ENCODE results near the gene SV2C.

Gene SV2C

DNA sequence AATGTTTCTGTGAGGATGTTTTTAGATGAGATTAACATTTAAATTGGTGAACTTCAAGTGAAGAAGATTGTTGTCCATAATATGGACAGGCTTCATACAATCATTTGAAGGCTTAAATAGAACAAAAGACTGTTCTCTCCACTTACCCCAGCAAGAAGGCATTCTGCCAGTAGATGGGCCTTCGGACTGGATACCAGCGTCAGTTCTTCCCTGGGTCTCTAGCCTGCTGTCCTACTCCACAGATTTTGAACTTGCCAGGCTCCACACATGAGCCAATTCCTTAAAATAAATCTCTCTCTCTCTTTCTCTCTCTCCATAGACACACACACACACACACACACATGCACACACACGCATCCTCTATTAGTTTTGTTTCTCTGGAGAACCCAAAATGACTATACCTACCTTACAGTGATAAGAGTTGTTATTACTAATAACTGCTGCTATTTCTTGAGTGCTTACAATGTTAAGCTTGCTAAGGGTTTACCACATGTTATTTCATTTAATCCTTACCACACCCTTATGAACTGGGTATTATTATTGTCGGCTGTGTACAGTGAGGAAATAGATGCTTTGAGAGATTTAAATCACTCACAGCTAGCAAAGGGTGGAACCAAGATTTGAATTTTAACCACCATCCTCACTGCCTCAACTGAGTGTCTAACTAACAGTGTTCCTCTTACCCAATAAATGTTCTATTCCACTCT is 300.1 kb downstream of the SV2C start:
- no peak overlapping the region for H3K4me3 Mint-ChIP-seq
- H3K4me1 Mint-ChIP-seq: no peaks in the 10 kb centered on the region
- no peaks in the 10 kb centered on the region for H3K36me3 Mint-ChIP-seq
- H3K27me3 Mint-ChIP-seq: no peaks in the 10 kb centered on the region
- ATAC-seq: no peak
- H3K9me3 Mint-ChIP-seq: no peaks in the 10 kb centered on the region
- H3K27ac Mint-ChIP-seq: no peak overlapping the region

DNA sequence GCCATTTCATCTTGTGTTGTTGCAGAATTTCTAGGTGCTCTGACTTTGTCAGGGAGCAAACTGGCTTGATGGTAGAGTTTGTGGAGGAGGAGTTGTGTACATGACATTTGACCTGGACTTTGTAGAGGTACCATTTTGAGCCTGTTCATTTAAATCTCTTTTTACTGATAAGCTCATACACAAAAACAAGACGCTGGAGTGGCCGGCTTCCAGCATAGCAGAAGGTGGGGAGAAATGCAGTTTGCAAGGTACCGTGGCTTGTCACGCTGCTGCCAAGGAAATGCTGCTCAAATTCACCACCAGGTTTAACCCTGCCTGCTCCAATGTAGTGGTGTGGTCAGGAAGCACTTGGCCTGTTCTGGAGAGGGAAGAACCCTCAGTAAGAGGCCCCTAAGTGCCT is 301.0 kb downstream of the SV2C start:
- Mint-ChIP-seq H3K4me3 (no peak overlapping the region), H3K36me3 (no peaks in the 10 kb centered on the region), H3K27me3 (no peaks in the 10 kb centered on the region), H3K9me3 (no peaks in the 10 kb centered on the region), H3K27ac (no peak overlapping the region), H3K4me1 (no peaks in the 10 kb centered on the region)
- ATAC-seq: no peak

DNA sequence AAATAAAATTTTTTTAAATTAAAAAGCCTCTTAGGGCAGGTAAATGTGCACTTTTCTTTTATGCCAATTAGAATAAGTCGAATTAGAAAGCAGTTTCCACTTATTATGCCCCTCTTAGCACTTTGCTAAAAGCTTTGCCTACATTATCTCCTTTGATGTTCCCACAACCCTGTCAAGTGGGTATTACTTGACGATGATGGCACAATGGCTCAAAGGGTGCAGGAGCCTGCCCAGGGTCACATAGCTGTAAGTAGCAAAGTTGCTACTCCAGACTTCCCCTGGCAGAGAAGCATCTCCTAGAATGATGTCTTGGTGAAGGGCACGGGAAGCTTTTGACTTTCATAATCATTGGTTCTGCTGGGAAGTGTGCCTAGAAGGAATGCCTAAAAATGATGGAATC is 301.5 kb downstream of the SV2C start:
- no peaks in the 10 kb centered on the region for H3K27me3 Mint-ChIP-seq
- H3K4me1 Mint-ChIP-seq: no peaks in the 10 kb centered on the region
- no peak for ATAC-seq
- H3K9me3 Mint-ChIP-seq: no peaks in the 10 kb centered on the region
- no peak overlapping the region for H3K4me3 Mint-ChIP-seq
- no peak overlapping the region for H3K27ac Mint-ChIP-seq
- H3K36me3 Mint-ChIP-seq: no peaks in the 10 kb centered on the region

DNA sequence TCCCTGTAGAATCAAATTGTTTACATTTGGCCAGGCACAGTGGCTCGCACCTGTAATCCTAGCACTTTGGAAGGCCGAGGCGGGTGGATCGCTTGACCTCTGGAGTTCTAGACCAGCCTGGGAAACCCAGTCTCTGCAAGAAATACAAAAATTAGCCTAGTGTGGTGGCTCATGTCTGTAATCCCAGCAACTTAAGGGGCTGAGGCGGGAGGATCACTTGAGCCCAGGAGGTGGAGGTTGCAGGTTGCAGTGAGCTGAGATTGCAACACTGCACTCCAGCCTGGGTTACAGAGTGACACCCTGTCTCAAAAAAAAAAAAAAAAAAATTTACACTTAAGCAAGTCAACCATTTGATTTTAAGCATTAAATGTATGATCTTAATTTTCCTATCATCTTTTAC is 302.4 kb downstream of the SV2C start:
- Mint-ChIP-seq H3K4me3 (no peak overlapping the region), H3K36me3 (no peaks in the 10 kb centered on the region), H3K9me3 (no peaks in the 10 kb centered on the region), H3K4me1 (no peaks in the 10 kb centered on the region), H3K27ac (no peak overlapping the region), H3K27me3 (no peaks in the 10 kb centered on the region)
- ATAC-seq: no peak

DNA sequence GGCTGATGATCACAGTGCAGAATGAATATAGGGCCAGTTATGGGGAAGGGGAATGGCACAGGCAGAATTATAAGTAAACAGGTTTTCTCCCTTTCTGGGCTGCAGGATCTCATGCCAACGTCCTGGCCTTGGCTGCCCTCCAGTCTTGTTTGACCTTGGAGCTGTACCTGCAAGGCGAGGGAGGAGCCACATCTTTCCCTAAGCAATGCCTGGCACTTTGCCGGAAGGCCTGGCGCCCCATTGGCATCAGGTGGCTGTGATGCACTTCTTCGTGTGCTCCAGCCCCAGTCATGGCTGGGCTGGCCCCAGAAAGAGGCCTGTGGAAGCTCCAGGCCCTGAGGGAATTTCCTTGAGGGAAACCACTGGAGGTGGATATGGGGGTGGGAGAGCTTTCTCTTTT is 303.2 kb downstream of the SV2C start:
- no peaks in the 10 kb centered on the region for H3K36me3 Mint-ChIP-seq
- ATAC-seq: no peak
- no peaks in the 10 kb centered on the region for H3K4me1 Mint-ChIP-seq
- H3K9me3 Mint-ChIP-seq: no peaks in the 10 kb centered on the region
- H3K27ac Mint-ChIP-seq: no peak overlapping the region
- no peak overlapping the region for H3K4me3 Mint-ChIP-seq
- no peaks in the 10 kb centered on the region for H3K27me3 Mint-ChIP-seq

DNA sequence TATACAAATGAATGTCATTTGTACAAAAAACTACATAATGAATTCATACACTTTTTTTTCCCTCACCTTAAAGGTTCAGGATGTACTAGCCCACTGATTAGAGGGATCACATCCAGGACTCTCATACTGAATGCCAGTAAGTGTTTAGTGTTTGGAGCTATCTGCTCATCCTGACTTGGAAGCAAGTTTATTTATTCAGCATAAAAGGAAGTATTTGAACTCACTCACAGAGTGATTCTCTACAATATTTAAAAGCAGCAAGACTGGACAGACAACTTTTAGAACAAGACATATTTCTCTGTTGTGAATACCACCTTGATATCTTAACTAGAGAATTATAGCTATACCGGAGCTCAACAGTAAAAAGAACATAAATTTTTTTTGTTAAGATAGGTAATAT is 305.1 kb downstream of the SV2C start:
- Mint-ChIP-seq H3K9me3 (no peaks in the 10 kb centered on the region), H3K27me3 (no peaks in the 10 kb centered on the region), H3K36me3 (no peaks in the 10 kb centered on the region), H3K27ac (no peak overlapping the region), H3K4me3 (no peak overlapping the region), H3K4me1 (no peaks in the 10 kb centered on the region)
- no peak for ATAC-seq

DNA sequence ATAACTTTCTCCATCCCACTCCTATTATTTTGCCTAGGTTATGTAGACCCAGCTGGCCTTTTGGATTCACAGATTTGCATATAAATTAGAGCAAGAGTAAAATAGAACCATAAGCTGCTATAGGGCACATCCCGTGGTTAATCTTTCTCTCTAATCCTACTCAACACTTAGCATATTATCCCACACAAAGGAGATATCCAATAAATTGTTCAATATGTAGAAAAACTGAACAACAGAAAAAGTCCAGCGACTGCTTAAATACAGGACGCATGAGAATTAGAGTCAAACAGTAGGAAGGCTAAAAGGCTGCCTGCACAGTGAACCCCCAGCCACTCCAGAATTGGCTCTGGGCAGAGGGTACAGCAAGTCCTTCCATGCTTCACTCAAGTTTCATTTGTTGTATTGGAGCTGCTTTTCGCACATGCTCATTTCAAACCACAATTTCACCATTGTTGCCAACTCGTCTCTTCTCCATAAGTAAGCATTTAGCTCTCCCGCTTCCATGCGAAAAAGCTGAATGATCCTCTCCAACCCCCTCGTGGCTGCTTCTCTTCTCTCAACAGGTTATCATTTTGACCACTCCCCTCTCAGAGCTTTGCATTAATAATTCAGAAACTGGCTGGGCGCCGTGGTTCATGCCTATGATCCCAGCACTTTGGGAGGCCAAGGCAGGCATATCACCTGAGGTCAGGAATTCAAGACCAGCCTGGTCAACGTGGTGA is 305.8 kb downstream of the SV2C start:
- Mint-ChIP-seq H3K27me3 (peaks cover under 1% of the 10 kb centered on the region), H3K27ac (no peak overlapping the region), H3K4me3 (no peak overlapping the region), H3K9me3 (no peaks in the 10 kb centered on the region), H3K4me1 (no peaks in the 10 kb centered on the region), H3K36me3 (no peaks in the 10 kb centered on the region)
- no peak for ATAC-seq

DNA sequence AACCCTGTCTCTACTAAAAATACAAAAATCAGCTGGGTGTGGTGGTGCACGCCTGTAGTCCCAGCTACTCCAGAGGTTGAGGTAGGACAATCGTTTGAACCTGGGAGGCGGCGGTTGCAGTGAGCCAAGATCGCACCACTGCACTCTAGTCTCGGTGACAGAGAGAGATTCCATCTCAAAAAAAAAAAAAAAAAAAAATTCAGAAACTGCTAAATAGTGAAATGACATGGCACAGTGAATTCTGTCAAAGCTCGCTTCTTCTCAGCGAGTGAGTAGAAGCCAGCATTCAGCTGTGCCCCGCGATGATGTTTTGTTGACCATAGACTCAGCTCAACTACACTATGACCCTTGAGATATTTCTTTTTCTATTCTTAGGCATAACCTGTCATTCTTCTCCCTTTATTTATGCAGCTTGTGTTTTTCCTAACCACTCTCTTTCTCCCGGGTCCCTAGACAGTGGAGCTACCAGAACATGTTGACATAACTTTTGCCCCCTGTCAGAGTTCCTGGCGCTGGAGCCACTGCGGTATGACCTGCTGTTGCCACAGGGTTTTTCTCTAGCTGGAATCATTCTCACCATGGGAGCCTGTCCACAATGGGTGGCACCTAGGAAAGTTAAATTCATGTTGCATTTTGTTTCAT is 306.5 kb downstream of the SV2C start:
- H3K4me1 Mint-ChIP-seq: no peaks in the 10 kb centered on the region
- no peak for ATAC-seq

DNA sequence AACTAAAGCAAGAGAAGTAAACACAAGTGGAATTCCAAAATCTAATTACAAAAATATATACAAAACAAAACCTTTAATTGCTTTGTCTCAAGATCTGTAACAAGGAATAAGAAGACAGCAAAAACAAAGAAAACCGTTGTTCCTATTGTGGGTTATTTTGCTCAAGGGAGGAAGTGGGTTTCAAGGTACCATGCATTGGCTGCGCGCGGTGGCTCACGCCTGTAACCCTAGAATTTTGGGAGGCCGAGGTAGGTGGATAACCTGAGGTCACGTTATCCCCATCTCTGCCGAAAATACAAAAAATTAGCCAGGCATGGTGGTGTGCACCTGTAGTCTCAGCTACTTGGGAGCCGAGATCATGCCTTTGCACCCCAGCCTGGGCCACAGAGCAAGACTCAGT is 307.8 kb downstream of the SV2C start:
- no peak overlapping the region for H3K27ac Mint-ChIP-seq
- ATAC-seq: no peak
- no peak overlapping the region for H3K4me3 Mint-ChIP-seq

More for the DNA sequence above, 306.5 kb downstream of the SV2C start:
- H3K36me3 Mint-ChIP-seq: no peaks in the 10 kb centered on the region
- H3K9me3 Mint-ChIP-seq: no peaks in the 10 kb centered on the region
- H3K27me3 Mint-ChIP-seq: peaks cover 8% of the 10 kb centered on the region
- H3K27ac Mint-ChIP-seq: no peak overlapping the region
- H3K4me3 Mint-ChIP-seq: no peak overlapping the region

DNA sequence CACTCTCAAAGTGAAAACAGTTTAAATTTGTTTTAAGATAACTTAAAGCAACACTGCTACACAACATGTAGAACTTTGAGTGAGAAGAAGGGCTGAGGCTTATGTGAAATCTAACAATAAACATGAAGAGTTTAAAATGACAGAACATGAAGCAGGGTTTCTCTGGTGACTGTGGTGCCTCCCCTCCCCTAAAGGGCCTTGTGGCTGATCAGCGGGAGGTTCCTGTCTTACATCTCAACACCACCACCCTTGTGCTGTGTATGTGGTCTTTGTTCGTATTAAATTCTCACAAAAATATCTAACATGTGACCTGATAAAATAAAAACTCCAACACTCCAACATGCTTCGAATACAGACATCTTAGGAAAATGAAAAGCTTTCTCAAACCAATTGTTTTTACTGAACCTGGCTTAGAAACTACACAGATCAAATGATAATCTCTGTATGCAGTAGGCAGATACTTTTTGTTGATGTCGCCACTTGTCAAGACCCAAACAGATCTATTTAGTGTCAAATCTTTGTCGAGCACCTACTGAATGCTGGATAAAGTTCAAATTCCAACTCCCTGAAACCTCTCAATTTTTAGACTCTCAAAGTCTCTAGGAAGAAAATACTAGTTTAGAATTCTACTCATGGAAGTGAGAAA is 310.0 kb downstream of the SV2C start:
- Mint-ChIP-seq H3K4me3 (no peak overlapping the region), H3K36me3 (no peaks in the 10 kb centered on the region), H3K9me3 (no peaks in the 10 kb centered on the region), H3K27ac (no peak overlapping the region), H3K4me1 (no peaks in the 10 kb centered on the region), H3K27me3 (peaks cover 19% of the 10 kb centered on the region)
- ATAC-seq: no peak

More for the DNA sequence above, 307.8 kb downstream of the SV2C start:
- Mint-ChIP-seq H3K4me1 (no peaks in the 10 kb centered on the region), H3K9me3 (no peaks in the 10 kb centered on the region), H3K27me3 (peaks cover 19% of the 10 kb centered on the region), H3K36me3 (no peaks in the 10 kb centered on the region)

DNA sequence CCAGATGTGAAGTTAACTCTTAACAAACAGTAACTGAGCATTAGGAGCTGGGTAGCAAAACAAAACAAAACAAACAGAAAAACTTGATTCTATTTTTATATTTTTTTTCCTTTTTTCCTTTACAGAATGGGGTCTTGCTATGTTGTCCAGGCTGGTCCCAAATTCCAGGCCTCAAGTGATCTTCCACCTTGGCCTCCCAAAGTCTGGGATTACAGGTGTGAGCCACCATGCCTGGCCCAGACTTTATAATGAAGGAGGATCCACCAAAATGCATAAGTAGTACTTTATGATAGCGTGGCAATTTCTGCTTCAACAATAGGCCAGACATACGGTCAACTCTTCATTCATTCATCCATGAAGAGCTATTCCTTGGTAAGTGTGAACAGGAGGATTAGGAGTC is 314.0 kb downstream of the SV2C start:
- H3K9me3 Mint-ChIP-seq: no peaks in the 10 kb centered on the region
- H3K27ac Mint-ChIP-seq: no peak overlapping the region
- H3K4me3 Mint-ChIP-seq: no peak overlapping the region
- peaks cover 38% of the 10 kb centered on the region for H3K27me3 Mint-ChIP-seq
- no peak for ATAC-seq
- H3K36me3 Mint-ChIP-seq: no peaks in the 10 kb centered on the region
- H3K4me1 Mint-ChIP-seq: peaks cover 16% of the 10 kb centered on the region

DNA sequence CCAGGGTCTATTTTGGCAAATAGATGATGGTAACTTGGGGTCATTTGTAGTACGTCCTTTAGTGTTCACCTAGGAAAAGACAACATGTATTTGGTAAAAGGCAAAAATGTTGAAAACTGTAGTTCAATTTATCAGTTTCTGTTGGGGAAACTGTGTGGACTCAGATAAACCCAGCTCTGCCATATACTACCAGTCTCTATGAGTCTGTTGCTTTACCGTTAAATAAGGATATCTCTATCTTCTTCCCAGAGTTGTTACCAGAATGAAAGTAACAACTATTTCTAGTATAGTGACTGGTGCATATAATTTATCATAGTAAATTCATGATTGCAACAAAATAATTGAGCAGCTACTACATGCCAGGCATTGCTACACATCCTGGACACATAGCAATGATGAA is 316.1 kb downstream of the SV2C start:
- Mint-ChIP-seq H3K9me3 (no peaks in the 10 kb centered on the region), H3K27me3 (peaks cover 44% of the 10 kb centered on the region), H3K36me3 (no peaks in the 10 kb centered on the region), H3K4me1 (peaks cover 36% of the 10 kb centered on the region), H3K27ac (no peak overlapping the region), H3K4me3 (no peak overlapping the region)
- no peak for ATAC-seq

DNA sequence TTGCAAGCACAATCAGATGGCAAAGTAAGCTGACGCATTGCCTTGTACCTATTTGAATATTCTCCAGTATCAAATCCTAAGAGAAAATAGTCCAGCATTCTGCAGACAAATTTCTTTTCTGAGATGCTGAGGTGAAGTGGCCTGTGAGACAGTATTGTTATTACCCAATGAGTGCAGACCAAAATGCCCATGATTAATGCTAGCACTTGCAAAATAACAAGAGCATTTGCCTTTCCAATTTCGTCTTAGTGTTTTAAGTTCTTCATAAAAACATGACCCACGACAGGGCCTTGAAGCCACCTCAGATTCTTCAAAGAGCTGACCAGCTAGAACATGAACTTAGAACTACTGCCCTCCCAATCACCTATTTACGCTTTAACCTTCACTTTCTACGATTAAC is 317.3 kb downstream of the SV2C start:
- no peaks in the 10 kb centered on the region for H3K9me3 Mint-ChIP-seq
- ATAC-seq: no peak
- H3K4me3 Mint-ChIP-seq: no peak overlapping the region
- H3K36me3 Mint-ChIP-seq: no peaks in the 10 kb centered on the region
- no peak overlapping the region for H3K27ac Mint-ChIP-seq
- peaks cover 33% of the 10 kb centered on the region for H3K27me3 Mint-ChIP-seq
- peaks cover 40% of the 10 kb centered on the region for H3K4me1 Mint-ChIP-seq

DNA sequence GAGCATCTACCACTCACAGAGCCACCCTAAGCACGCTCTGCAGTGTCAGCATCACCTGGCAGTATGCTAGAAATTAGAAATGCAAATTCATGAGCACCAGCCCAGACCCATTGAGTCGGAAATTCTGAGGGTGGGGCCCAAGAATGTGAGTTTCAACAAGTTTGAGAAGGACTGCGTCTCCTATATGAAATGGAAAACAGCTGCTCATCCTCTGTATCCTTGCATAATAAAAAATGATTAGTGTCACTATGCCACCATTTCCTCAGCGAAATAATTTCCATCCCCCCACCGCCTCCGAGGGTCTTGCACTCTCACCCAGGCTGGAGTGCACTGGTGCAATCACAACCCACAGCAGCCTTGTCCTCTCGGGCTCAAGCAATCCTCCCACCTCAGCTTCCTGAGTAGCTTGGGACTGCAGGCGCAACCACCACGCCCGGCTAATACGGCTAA is 318.6 kb downstream of the SV2C start:
- peaks cover 29% of the 10 kb centered on the region for H3K27me3 Mint-ChIP-seq
- H3K36me3 Mint-ChIP-seq: no peaks in the 10 kb centered on the region
- H3K4me3 Mint-ChIP-seq: peak overlapping the region; percentile 99
- peak overlapping the region; percentile 93 for H3K27ac Mint-ChIP-seq
- H3K4me1 Mint-ChIP-seq: peaks cover 40% of the 10 kb centered on the region
- peak; percentile 51 for ATAC-seq
- H3K9me3 Mint-ChIP-seq: no peaks in the 10 kb centered on the region

DNA sequence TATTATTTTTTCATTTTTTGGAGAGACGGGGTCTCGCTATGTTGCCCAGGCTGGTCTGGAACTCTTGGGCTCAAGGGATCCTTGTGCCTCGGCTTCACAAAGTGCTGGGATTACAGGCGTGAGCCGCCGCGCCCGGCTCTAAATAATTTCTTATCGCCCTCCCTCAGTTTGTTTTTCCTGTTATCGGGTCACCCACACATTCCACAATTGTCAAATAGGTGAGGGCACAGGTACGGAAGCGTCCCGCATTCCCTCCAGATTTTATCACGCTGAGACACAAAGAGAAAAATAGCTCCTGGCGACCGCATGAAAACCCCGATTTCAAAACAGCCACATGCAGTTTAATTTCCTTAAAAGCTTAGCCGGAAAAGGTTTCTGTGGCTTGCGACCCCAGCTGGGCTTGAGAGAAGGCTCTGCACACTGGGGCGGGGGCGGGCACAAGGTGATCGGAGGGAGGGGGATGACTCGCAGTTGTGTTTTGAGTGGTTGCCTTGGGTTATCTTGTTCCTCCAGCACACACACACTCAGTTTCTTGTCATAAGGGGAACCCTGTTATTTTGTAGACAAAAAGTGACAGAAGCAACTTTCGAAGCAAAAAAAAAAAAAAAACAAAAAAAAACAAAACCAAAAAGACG is 319.2 kb downstream of the SV2C start:
- ATAC-seq: peak; percentile 82
- H3K4me3 Mint-ChIP-seq: peak overlapping the region; percentile 99
- no peaks in the 10 kb centered on the region for H3K36me3 Mint-ChIP-seq
- H3K9me3 Mint-ChIP-seq: no peaks in the 10 kb centered on the region
- peaks cover 40% of the 10 kb centered on the region for H3K4me1 Mint-ChIP-seq
- peaks cover 29% of the 10 kb centered on the region for H3K27me3 Mint-ChIP-seq
- H3K27ac Mint-ChIP-seq: peak overlapping the region; percentile 93

Measured in stimulated activated memory B cell treated with anti-CD40 and anti-IgM and Interleukin-4, amounts not matched to agents 10 μg/mL and 1 μg/mL and 100 μg/mL, for 72 hours (primary cell).